Chondrocyte (in vitro differentiated cells): ENCODE data around the gene PCBP4. TPM values are rescaled to one million over a fixed set of nuclear protein-coding genes. Genes with fewer than 3 reads are reported as not detected.

Experiments used
- DNase-seq: peaks from one replicate; pipeline ENCODE4 v3.0.0; 2021; ENCODE audit warnings: mixed read lengths, low spot score
- H3K27ac Mint-ChIP-seq: one replicate; pipeline ENCODE4 v1.8.0; 2021; ENCODE audit warnings: mild to moderate bottlenecking, moderate library complexity, mixed read lengths; ENCODE audit not compliant: unreplicated experiment
- H3K27me3 Mint-ChIP-seq: 2 replicates; pipeline ENCODE4 v1.8.0; 2021; ENCODE audit warnings: low read depth, mixed read lengths
- H3K36me3 Mint-ChIP-seq: 2 replicates; pipeline ENCODE4 v1.8.0; 2021; ENCODE audit warnings: low read depth, mixed read lengths
- H3K4me1 Mint-ChIP-seq: 2 replicates; pipeline ENCODE4 v1.8.0; 2021; ENCODE audit warnings: low read depth, mild to moderate bottlenecking, mixed read lengths
- H3K4me3 Mint-ChIP-seq: one replicate; pipeline ENCODE4 v1.8.0; 2021; ENCODE audit warnings: mild to moderate bottlenecking, moderate library complexity, mixed read lengths; ENCODE audit not compliant: unreplicated experiment
- H3K9me3 Mint-ChIP-seq: 2 replicates; pipeline ENCODE4 v1.8.0; 2021; ENCODE audit warnings: low read depth, mixed read lengths
- long read RNA-seq: library from polyadenylated mRNA; stranded (forward); transcript quantifications from one replicate; pipeline ENCODE4 v2.0.0, GENCODE V29; 2021
- total RNA-seq: library from RNA; stranded (reverse); gene quantifications from 3 replicates; pipeline ENCODE4 v1.2.1, GENCODE V29; 2021
- TF ChIP-seq, protein P1 (sequence below): fragments of 200-600 bp; sonication (generic); IDR thresholded peaks from 2 replicates; pipeline ENCODE4 v1.5.0; 2021; ENCODE audit warnings: antibody characterized with exemption, mild to moderate bottlenecking, moderate library complexity

PCBP4 gene
- 35.5 to 63.8 TPM (median 55.7 TPM) in 3 replicates for total RNA-seq
- long read RNA-seq, transcript PCBP4-202 (13 exons, 2,015 nt), result major isoform, 30 of 88 reads
- long read RNA-seq, transcript PCBP4-205 (14 exons, 2,147 nt), result minor isoform, 7 of 88 reads
- long read RNA-seq, partial matches to known transcripts, result 3 of 88 reads
- long read RNA-seq, other reads (novel, unspliced or antisense), result 46 of 88 reads

GRCh38 chr3:51967384-51968169, at the start of gene PCBP4:
Gene PCBP4 (minus strand): TSS chr3:51967454. CDS start chr3:51961240, 6,214 bp downstream.
- Mint-ChIP-seq H3K27ac (peak within 1 kb of the TSS; percentile 66), H3K27me3 (no peaks in the 10 kb centered on the region), H3K4me1 (peaks cover 29% of the 10 kb centered on the region), H3K4me3 (peak within 1 kb of the TSS; percentile 81), H3K36me3 (no peaks in the 10 kb centered on the region), H3K9me3 (no peaks in the 10 kb centered on the region)
- no peak for DNase-seq
- TF ChIP-seq, protein P1, sequence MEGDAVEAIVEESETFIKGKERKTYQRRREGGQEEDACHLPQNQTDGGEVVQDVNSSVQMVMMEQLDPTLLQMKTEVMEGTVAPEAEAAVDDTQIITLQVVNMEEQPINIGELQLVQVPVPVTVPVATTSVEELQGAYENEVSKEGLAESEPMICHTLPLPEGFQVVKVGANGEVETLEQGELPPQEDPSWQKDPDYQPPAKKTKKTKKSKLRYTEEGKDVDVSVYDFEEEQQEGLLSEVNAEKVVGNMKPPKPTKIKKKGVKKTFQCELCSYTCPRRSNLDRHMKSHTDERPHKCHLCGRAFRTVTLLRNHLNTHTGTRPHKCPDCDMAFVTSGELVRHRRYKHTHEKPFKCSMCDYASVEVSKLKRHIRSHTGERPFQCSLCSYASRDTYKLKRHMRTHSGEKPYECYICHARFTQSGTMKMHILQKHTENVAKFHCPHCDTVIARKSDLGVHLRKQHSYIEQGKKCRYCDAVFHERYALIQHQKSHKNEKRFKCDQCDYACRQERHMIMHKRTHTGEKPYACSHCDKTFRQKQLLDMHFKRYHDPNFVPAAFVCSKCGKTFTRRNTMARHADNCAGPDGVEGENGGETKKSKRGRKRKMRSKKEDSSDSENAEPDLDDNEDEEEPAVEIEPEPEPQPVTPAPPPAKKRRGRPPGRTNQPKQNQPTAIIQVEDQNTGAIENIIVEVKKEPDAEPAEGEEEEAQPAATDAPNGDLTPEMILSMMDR, result no peak

DNA sequence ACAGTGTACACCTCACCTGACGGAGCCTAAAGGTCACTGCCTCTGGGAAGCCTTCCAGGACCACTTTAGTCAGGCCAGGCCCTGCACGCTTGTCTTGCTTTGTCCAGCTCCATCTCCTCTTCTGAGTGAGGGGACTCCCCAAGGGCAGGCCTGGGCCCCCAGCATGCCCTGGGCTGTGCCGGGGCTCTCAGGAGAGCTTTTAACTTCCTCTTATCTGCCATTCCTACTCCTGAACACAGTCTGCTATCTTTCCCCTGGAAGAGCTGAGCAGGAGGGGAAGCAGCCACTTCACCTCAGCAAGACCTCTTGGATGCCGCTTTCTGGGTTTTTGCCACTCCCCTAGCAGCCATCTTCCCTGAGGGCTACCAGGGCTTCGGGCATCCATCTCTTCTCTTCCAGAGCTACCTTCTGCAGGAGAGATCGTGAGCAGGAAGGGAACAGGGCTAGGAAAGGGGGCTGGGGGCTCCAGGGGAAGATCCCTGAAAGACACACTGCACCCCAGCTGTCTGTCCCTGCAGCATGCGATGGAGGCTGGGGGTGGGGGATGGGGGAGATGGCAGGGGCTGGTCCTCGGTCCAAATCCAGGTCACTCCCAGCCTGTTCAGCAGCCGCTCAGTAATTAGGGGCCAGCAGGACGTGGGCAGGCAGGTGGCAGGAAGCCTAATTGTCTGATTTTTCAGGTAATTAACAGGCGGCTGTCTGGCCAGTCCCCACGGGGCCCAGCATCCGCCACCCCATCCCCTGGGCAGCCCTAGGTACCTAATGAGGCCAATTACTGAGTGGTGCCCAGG, 48.4 kb upstream of the PCBP4 start:
- no peak overlapping the region for H3K4me3 Mint-ChIP-seq
- H3K36me3 Mint-ChIP-seq, result no peaks in the 10 kb centered on the region
- H3K27ac Mint-ChIP-seq, result no peak overlapping the region
- H3K9me3 Mint-ChIP-seq, result no peaks in the 10 kb centered on the region
- H3K27me3 Mint-ChIP-seq, result no peaks in the 10 kb centered on the region
- TF ChIP-seq, protein P1, result no peak
- peaks cover 20% of the 10 kb centered on the region for H3K4me1 Mint-ChIP-seq
- no peak for DNase-seq

DNA sequence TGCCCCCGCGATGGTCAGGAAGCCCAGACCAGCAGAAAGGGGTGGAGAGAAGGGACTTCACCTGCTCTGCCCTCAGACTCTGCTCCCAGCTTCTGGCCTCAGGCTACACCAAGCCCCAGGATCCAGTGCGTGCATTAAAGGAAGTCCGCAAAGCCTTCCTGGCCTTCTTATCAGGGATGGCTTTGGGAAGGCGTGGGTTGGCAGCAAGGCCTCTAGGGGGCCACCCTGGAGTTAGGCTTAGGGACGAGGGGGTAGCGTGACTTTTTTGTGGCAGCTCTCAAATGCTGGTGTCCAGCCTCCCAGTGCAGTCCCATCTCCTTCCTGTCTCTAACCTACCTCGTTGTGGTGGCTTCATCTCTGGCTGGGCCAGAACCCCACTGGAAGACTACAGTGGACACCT, 47.4 kb upstream of the PCBP4 start:
- H3K27me3 Mint-ChIP-seq, result no peaks in the 10 kb centered on the region
- no peak overlapping the region for H3K27ac Mint-ChIP-seq
- TF ChIP-seq, protein P1, result peak; percentile 61
- DNase-seq, result no peak
- no peak overlapping the region for H3K4me3 Mint-ChIP-seq
- H3K9me3 Mint-ChIP-seq, result no peaks in the 10 kb centered on the region
- H3K4me1 Mint-ChIP-seq, result peaks cover 10% of the 10 kb centered on the region
- no peaks in the 10 kb centered on the region for H3K36me3 Mint-ChIP-seq

GRCh38 chr3:52013802-52014598, 46.7 kb upstream of the PCBP4 start:
- no peak overlapping the region for H3K4me3 Mint-ChIP-seq
- no peaks in the 10 kb centered on the region for H3K36me3 Mint-ChIP-seq
- H3K27ac Mint-ChIP-seq, result no peak overlapping the region
- H3K4me1 Mint-ChIP-seq, result peaks cover 5% of the 10 kb centered on the region
- H3K27me3 Mint-ChIP-seq, result no peaks in the 10 kb centered on the region
- TF ChIP-seq, protein P1, result no peak
- H3K9me3 Mint-ChIP-seq, result no peaks in the 10 kb centered on the region
- no peak for DNase-seq
